Keratinocyte (primary cell): Measurements from ENCODE around the gene FLNB.

Source experiments
- CTCF ChIP-seq, 3 experiments: IDR thresholded peaks in 1 of 3; conservative IDR thresholded peaks in 1 of 3; optimal IDR thresholded peaks in 1 of 3; 2 replicates in 2 of 3; 3 replicates in 1 of 3; pipeline versions ENCODE3 to v1.5.1; 2011; ENCODE audit warnings: low read length in 3 of 3, mild to moderate bottlenecking in 3 of 3, moderate library complexity in 2 of 3, control low read depth in 1 of 3, inconsistent platforms in 1 of 3; ENCODE audit not compliant: insufficient read depth in 2 of 3; ENCODE audit errors: extremely low read depth in 1 of 3
- EZH2 ChIP-seq: IDR thresholded peaks from one replicate; pipeline ENCODE4 v1.6.1; 2012; ENCODE audit warnings: inconsistent platforms, mild to moderate bottlenecking, low read length, moderate library complexity

- no peak for TF ChIP-seq EZH2
- no peak for TF ChIP-seq CTCF (optimal IDR thresholded peaks at IDR 0.05 in 1 of 3, IDR thresholded peaks at IDR 0.05 in 1 of 3, conservative IDR thresholded peaks at IDR 0.05 in 1 of 3; ENCODE audit: extremely low read depth in 1 of 3, insufficient read depth in 2 of 3, low read length in 3 of 3)
Observed at GRCh38 chr3:58102976-58103451, 94.8 kb downstream of the FLNB start.
